Testis (tissue), 2 donors: ENCODE results near the gene CALHM3.

Source experiments
- CTCF ChIP-seq, 3 experiments: fragments of 450-650 bp in 2 of 3; fragments of 200-600 bp in 1 of 3; sonication (generic) in 1 of 3; IDR thresholded peaks; one replicate each; pipeline ENCODE4 v1.5.1; 2016 to 2019; ENCODE audit warnings: antibody characterized with exemption in 3 of 3, mild to moderate bottlenecking in 2 of 3, moderate library complexity in 1 of 3
- POLR2A ChIP-seq: fragments of 450-650 bp; IDR thresholded peaks from one replicate; pipeline ENCODE4 v1.6.1; 2017; ENCODE audit warnings: antibody characterized with exemption, mild to moderate bottlenecking, moderate library complexity

DNA sequence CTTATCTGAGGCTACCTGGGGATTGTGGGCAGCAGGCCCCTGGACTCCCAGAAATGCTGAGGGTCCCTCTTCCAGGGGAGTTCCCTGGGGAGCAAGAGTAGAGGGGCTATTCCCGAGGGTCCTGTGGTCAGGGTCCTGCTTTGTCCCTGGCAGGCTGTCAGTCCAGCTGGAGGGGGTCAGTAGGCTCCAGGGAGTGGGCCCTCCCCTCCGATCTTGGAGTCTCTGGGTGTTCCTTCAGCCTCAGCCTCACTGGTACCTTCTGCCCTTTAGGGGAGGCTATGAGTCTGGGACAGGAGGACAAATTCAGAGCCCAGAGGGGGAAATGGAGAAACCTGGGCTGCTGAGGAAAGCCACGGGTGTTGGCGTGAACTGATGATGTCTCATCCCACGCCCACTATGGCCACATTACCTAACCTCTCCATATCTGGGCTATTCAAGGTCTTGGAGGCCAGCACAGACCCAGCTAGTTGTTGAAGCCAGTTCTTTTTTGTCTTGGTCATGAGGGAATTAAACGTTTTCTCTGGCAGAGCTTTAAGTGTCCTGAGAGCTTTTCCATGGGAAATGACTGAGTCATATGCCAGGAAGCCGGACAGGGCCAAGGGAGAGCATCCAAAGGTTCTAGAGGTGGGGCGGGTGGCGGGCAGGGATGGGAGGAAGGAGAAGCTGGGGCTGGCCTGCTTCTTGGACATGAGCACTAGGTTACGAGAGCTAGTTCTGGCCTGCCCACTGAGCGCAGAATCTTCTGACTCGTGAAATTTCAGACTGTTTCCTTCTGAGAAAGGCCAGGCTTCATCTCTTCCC lies 33.1 kb downstream of the CALHM3 start:
- TF ChIP-seq CTCF (IDR thresholded peaks at IDR 0.05) (no peak), POLR2A (no peak)
